ENCODE results near the gene METTL17. TPM values are rescaled to one million over a fixed set of nuclear protein-coding genes. Genes with fewer than 3 reads are reported as not detected.

Gene METTL17
- total and polyA plus RNA-seq, 2 of the 8 experiments (the other 6 are each of a cell fraction or from before 2014, with no cell fraction given): 73.8 to 138 TPM

- no peak for TF ChIP-seq NRF1 (IDR thresholded peaks at IDR 0.05; ENCODE audit: low read depth, low read length)
- TF ChIP-seq CBX8 (IDR thresholded peaks at IDR 0.05; ENCODE audit: borderline replicate concordance, low read depth, low read length): no peak
Measured at GRCh38 chr14:21022686-21023085, 32.9 kb downstream of the METTL17 start (continued).
